NCI-H1092 (cell line): Measurements from ENCODE around the gene ZNF529.
"Not testable (repeated sequence)": the region's sequence is repeated elsewhere in the genome, so short reads cannot be mapped to it uniquely, and the experiment has no call there.

Experiments
- DNase-seq: peaks from one replicate; lab custom pipeline; 2025; lab: John Stamatoyannopoulos, UW

Gene ZNF529

DNA sequence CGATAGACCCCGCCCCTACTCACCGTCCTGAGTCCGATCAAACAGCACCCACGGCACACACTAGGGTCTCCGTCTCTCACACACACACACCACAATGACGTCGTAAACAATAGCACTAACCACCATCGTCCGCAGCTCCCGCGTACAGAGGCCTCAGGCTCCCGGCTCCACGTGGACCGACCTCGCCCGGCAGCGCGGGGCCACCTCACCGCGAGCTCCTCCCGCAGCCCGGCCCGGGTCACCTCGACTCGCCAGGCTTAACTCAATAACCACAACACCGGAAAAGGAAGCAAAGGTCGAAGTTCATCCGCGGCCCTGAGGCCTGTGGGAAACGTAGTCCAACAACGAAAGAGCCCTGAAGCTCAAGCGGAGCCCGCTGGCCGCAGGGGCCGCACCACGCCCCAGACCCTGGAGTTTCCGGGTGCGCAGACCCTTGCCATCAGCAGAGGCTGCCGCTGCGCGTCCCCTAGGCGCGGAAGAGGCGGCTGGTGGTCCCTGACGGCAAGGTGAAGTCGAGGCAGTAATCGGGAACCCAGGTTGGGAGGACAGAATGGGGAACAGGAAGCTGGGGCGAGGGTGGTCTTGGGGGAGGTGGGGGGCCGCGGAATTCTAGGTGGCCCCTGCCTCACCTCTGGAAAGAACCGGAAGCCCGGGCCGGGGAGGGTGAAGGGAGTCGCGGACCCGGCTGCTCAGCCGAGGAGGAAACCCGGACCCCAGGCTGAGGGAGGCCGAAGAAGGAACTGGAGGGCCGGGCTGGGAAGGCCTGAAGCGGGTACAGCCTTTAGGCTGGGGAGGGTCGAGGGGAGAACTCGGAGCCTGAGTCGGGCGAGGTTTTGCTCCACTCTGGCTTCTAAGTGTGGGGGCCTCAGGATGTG, at the start of gene ZNF529:
TSS of gene ZNF529 (minus strand) at position 273 of the 875 bp plus-strand sequence. CDS start 946 bp downstream, outside the sequence.
- DNase-seq = peak; percentile 69

DNA sequence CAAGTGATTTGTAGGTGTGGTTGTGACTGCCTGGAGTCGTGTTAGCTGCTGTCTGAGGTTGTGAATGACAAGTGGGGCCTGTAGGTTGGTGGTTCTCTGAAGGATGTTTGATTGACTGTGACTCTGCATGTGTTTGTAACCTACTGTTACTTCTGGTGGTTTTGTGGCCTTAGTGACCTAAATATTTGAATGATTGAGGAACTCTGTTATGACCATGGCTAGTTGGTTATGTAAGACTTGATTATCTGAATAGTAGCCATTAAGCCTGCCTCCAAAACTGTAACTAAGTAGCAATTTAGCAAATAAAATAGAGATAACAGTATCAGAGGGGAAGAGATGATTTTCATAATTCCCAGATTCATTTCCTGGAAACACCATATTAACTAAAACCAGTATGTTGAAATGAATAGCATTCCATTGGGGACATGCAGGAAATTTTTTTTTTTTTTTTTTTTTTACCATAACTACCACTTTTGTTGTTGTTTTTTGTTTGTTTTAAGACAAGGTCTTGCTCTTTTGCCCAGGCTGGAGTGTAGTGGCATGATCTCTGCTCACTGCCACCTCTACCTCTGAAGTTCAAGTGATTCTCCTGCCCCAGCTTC, 32.9 kb upstream of the ZNF529 start:
- no peak for DNase-seq

DNA sequence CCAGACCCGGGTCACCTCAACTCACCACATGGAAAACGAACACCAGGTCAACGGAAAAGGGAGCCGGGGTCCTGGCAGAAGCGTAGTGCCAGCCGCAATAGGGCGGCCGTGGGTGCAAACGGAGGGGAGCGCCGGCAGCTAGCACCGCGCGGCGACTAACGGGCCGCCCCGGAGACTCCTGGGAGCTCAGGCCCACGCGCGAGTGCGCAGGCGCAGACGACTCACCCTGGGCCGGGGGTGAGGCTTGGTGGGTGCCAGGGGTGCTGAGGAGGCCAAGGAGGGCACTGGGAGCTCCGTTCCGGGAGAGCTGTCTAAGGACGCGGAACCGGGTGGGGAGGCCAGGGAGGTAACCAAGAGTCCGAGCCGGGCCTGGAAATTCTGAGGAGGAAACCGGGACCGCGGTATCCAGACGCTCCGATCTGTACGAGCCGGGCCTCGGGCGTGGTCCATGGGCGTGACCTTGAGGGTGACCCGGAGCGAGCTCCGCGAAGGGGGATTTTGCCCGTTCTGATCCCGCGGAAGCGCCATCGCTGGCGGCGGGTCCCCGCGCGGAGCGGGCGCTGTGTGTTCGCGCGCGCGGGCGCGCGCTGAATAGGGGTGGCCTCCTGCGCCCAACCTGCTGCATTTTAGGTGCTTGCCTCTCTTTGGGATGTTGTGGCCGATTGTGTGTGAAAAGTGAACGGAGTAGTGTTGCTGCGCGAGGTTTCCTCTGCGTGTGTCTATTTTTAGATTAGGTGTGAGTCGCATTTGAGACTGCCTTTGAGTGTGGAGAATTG, 32.2 kb upstream of the ZNF529 start, which contains the start of gene ZNF382:
TSS of gene ZNF382 (plus strand) at position 213 of the 776 bp plus-strand sequence. CDS start 4,602 bp downstream, outside the sequence.
- DNase-seq = peak; percentile 50

DNA sequence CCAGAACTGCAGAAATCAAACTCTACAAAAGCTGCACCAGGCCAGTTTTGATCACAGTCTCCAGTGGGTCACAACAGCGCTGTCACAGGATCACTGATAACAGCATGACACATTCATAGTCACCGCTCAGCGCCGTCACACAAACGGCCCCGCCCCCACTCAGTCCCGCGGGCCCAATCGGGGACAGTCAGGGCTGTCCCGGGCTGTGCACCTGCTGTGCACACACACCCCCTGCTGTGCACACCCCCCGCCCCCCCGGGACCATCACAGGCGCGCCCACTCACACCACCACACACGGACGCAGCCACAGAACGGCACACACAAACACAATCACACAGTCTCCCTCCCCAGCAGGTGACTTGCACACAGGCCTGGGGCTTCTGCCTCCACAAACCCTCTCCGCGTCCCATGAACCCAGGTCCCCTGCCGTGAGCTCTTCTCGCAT, 31.6 kb upstream of the ZNF529 start:
- no peak for DNase-seq

GRCh38 chr19:36602681-36603080, 29.6 kb upstream of the ZNF529 start:
- not testable (repeated sequence) for DNase-seq

DNA sequence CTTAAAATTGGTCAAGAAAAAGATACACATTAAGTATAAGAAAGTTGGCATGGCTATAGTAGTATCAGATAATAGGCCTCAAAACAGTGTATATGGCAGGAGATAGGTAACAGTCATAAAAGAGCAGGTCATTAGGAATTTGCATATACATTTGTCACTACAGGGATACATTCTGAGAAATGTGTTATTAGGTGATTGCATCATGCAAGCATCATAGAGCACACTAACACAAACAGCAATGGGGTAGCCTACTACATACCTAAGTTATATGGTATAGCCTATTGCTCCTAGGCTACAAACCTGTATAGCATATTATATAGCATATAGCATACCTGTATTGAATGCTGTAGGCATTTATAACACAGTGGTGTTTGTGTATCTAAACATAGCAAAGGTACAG, 6.2 kb upstream of the ZNF529 start:
- no peak for DNase-seq

DNA sequence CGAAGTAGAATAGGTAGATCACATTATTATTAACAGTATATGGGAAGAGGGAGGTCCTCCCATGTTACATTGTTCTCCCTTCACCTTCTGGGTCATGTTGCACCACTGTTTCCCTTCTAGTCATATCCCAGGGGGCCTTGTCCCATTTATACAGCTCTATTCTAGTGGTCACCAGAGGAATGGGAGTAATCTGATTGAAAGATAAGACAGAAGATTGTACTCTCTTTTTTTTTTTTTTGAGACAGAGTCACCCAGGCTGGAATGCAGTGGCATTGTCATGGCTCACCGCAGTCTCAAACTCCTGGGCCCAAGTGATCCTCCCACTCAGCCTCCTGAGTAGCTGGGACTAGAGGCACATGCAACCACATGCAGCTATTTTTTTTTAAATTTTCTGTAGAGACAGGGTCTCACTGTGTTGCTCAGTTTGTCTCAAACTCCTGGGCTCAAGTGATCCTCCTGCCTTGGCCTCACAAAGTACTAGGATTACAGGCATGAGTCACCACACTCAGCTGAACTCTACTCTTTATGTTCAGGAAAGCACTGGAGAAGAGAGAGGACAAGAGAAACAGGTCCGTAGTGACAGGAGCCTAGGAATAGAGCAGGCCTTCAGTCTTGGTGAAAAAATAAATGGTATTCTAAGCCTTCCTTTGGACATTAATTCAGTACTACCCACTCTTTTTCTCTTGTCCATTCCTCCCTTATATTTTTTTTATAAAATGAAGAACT, 4.3 kb upstream of the ZNF529 start:
- DNase-seq = no peak

- DNase-seq = no peak
Observed at GRCh38 chr19:36574741-36575140, 1.6 kb upstream of the ZNF529 start.

GRCh38 chr19:36573895-36574720, 1.0 kb upstream of the ZNF529 start:
- no peak for DNase-seq

- no peak for DNase-seq
Observed at GRCh38 chr19:36572593-36573019, 486 bp downstream of the ZNF529 start.

DNA sequence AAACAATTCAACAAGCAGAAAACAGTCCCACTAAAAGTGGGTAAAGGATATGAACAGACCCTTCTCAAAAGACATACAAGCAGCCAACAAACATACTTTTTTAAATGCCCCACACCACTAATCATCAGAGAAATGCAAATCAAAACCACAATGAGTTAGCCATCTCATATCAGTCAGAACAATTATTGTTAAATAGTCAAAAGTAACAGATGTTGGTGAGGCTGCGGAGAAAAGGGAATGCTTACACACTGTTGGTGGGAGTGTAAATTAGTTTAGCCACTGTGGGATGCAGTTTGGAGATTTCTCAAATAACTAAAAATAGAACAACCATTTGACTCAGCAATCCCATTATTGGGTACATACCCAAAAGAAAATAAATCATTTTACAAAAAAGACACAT, 8.7 kb downstream of the ZNF529 start:
- DNase-seq = no peak

DNA sequence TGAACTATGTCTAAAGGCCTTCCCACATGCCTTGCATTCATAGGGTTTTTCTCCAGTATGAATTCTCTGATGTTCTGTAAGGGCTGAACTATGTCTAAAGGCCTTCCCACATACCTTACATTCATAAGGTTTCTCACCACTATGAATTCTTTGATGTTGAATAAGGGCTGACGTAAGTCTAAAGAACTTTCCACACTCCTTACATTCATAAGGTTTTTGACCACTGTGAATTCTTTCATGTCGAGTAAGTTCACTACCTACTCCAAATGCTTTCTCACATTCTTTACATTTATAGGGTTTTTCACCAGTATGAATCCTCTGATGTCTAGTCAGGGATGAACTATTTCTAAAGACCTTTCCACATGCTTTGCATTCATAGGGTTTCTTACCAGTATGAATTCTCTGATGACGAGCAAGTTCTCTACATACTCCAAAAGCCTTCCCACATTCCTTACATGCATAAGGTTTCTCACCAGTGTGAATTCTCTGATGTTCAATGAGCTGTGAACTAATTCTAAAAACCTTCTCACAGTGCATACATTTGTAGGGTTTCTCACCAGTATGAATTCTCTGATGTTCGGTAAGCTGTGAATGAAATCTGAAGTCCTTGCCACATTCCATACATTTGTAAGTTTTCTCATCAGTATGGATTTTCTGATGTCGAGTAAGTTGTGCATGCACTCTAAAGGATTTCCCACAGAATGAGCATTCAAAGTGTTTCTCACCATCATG, 25.9 kb downstream of the ZNF529 start:
- DNase-seq = no peak

- no peak for DNase-seq
Observed at GRCh38 chr19:36528921-36529518, 44.1 kb downstream of the ZNF529 start.

DNA sequence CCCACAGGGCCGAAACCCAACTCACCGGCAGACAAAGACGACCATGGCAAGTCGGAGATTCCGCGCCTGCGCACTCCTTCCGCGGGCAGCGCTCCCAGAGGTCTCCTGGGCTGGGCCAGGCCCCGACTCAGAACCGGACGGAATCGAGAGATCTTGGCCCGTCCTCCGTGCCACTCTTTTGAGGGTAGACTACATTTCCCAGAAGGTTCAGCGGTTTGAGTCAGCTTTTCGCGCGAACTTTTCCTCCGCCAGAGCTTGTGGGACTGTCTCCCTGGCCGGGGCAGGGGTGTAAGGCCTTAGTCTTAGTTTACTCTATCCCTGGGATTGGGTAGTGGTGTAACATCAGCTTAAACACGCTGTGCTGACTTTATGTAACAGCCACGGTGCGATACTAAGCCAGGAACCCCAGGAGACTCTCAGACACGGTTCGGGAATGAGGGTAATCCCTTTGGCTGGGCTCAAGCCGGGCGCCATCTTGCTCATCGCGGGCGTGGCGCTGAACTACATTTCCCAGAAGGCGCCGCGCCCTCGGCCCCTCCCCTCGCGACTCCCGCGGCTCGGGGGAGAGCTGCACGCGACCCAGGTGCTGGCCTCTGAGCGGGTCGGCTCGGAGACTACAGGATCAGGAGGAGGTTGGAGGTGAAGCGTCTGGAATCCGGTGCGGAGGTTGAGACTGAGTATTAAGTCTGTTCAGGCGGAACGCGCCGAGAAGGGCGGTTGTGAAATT, 44.7 kb downstream of the ZNF529 start, which contains the start of gene ZNF260:
TSS of gene ZNF260 (minus strand) at position 78 of the 727 bp plus-strand sequence. CDS start 13,033 bp downstream, outside the sequence.
- peak; percentile 90 for DNase-seq

GRCh38 chr19:36527873-36528193, 45.3 kb downstream of the ZNF529 start:
- DNase-seq = no peak

GRCh38 chr19:36527341-36527740, 45.8 kb downstream of the ZNF529 start:
- no peak for DNase-seq

DNA sequence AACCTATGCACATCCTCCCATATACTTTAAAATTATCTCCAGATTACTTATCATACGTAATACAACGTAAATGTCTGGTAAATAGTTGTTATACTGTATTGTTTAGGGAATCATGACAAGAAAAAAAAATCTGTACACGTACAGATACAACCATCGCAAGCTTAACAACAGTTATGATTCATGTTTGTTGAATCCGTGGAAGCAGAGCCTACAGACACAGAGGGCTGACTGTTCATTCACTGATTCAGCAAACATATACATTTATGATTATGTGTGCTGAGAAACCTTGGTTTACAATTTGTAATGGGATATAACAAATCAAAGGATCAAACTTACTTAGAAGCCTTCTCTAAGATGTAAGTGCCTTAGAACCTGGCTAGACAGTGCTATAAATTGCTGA, 46.5 kb downstream of the ZNF529 start:
- no peak for DNase-seq

- no peak for DNase-seq
Observed at GRCh38 chr19:36524617-36525016, 48.5 kb downstream of the ZNF529 start.

DNA sequence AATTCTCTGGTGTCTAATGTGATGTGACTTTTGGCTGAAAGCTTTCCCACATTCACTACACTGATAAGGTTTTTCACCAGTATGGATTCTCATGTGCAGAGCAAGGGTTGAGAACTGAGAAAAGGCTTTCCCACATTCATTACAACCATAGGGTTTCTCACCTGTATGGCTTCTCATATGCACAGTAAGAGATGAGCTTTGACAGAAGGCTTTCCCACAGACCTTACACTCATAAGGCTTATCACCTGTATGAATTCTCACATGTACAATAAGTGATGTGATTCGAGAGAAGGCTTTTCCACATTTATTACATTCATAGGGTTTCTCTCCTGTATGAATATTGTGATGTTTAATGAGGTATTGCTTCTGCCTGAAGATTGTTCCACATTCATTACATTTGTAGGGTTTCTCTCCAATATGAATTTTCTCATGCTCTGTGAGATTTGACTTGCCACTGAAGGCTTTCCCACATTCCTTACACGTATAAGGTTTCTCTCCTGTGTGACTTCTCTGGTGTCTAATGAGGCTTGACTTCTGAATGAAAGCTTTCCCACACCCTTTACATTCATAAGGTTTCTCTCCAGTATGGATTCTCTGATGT, 59.0 kb downstream of the ZNF529 start:
- no peak for DNase-seq
